ENCODE data around the gene BLM. TPM values are rescaled to one million over a fixed set of nuclear protein-coding genes. Genes with fewer than 3 reads are reported as not detected.
"Not testable (repeated sequence)": the region's sequence is repeated elsewhere in the genome, so short reads cannot be mapped to it uniquely, and the experiment has no call there.

Gene BLM
- total RNA-seq, 3 donors from 2014 or later, result 21.4 to 25.6 (median 23.5) TPM

DNA sequence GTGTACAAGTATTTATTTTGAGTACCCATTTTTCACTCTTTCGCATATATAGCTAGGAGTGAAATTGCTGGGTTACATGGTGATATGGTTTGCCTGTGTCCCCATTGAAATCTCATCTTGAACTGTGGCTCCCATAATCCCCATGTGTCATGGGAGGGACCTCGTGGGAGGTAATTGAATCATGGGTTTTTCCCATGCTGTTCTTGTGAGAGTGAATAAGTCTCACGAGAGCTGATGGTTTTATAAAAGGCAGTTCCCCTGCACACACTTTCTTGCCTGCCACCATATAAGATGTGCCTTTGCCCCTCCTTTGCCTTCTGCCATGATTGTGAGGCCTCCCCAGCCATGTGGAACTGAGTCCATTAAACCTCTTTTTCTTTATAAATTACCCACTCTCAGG is 23.4 kb downstream of the BLM start:
- H3K9me3 Mint-ChIP-seq; H3K36me3 Mint-ChIP-seq (ENCODE audit: insufficient read depth); H3K27me3 Mint-ChIP-seq (ENCODE audit: low read depth); H3K4me3 Mint-ChIP-seq: not testable (repeated sequence)
- peak; percentile 62 to 79 for ATAC-seq
- peak; percentile 7 for DNase-seq
- peaks cover 25% of the 10 kb centered on the region for H3K4me1 Mint-ChIP-seq (ENCODE audit: low read depth)

DNA sequence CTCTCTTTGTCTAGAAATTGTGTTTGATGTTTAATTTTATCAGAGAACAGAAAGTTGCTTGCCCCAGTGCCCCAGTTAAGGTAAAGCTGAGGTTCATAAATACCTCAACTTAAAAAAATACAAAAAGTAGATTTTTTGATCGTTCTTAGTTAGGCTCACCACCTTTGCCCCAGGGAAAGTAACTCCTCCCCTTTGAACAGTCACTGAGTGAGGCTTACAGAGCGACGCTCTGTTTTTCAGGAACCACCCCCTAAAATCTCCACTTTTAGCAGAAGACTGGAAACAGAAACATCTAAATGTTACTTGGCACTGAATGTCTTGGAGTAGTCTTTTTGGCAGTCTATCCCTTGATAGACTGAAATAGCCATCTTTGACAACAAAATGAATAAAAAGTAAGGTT is 24.9 kb downstream of the BLM start:
- Mint-ChIP-seq H3K36me3 (ENCODE audit: insufficient read depth) (peaks cover 4% of the 10 kb centered on the region), H3K4me3 (no peak overlapping the region), H3K9me3 (peaks cover 4% of the 10 kb centered on the region), H3K4me1 (ENCODE audit: low read depth) (peaks cover 21% of the 10 kb centered on the region), H3K27me3 (ENCODE audit: low read depth) (no peaks in the 10 kb centered on the region)
- DNase-seq (no peak), ATAC-seq (no peak)

DNA sequence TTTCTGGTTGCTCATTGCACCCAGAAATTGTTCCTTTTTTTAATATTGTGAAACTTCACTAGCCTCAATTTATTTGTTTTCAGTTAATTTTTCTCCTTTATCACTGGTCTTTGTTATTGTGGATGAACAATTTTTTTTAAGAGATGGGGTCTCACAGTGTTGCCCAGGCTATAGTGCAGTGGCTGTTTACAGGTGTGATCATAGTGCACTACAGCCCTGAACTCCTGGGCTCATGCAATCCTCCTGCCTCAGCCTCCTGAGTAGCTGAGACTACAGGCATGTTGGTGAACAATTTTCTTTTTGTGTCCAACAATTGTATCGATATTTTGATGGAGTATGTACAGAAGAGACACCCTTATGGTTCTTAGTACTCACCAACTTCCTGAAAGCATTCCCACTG is 26.3 kb downstream of the BLM start:
- Mint-ChIP-seq H3K4me3 (no peak overlapping the region), H3K36me3 (ENCODE audit: insufficient read depth) (peaks cover 8% of the 10 kb centered on the region), H3K4me1 (ENCODE audit: low read depth) (peaks cover 19% of the 10 kb centered on the region), H3K27me3 (ENCODE audit: low read depth) (no peaks in the 10 kb centered on the region), H3K9me3 (peaks cover 4% of the 10 kb centered on the region)
- no peak for DNase-seq
- no peak for ATAC-seq

DNA sequence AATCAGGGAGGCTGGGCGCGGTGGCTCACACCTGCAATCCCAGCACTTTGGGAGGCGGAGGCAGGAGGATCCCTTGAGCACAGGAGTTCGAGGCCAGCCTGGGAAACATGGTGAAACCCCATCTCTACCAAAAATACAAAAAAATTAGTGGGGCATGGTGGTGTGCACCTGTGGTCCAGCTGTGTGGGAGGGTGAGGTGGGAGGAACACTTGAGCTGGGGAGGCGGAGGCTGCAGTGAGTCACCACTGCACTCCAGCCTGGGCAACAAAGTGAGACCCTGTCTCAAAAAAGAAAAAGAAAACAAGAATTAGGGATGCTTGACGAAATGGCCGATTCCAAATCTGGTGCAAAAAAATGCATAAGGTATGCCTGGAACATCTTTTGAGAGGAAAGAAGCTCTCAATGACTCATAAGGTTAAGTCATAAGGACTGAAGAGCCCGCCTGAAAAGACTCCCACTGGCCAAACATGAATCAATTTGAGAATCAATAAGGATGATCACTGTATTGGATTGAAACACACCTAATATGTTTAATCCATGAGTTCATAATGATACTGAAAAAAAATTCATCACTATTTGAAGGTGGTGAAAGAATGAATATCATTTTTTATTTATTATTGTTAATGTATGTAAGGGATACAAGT is 27.7 kb downstream of the BLM start:
- DNase-seq, result no peak
- H3K36me3 Mint-ChIP-seq (ENCODE audit: insufficient read depth), result peaks cover 9% of the 10 kb centered on the region
- H3K9me3 Mint-ChIP-seq, result peaks cover 4% of the 10 kb centered on the region
- no peak for ATAC-seq
- H3K4me1 Mint-ChIP-seq (ENCODE audit: low read depth), result peaks cover 25% of the 10 kb centered on the region
- no peak overlapping the region for H3K4me3 Mint-ChIP-seq
- no peaks in the 10 kb centered on the region for H3K27me3 Mint-ChIP-seq (ENCODE audit: low read depth)

DNA sequence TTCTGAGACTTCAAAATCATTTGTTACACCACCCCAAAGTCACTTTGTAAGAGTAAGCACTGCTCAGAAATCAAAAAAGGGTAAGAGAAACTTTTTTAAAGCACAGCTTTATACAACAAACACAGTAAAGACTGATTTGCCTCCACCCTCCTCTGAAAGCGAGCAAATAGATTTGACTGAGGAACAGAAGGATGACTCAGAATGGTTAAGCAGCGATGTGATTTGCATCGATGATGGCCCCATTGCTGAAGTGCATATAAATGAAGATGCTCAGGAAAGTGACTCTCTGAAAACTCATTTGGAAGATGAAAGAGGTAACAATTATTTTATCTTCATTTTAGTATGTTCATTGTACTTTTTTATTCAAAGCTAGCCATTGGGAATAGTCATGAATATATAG is 32.6 kb downstream of the BLM start:
- DNase-seq (no peak), ATAC-seq (peak; percentile 53 to 69)
- Mint-ChIP-seq H3K4me3 (peak overlapping the region; percentile 21), H3K4me1 (ENCODE audit: low read depth) (peaks cover 11% of the 10 kb centered on the region), H3K36me3 (ENCODE audit: insufficient read depth) (peaks cover 20% of the 10 kb centered on the region), H3K27me3 (ENCODE audit: low read depth) (no peaks in the 10 kb centered on the region), H3K9me3 (no peaks in the 10 kb centered on the region)

DNA sequence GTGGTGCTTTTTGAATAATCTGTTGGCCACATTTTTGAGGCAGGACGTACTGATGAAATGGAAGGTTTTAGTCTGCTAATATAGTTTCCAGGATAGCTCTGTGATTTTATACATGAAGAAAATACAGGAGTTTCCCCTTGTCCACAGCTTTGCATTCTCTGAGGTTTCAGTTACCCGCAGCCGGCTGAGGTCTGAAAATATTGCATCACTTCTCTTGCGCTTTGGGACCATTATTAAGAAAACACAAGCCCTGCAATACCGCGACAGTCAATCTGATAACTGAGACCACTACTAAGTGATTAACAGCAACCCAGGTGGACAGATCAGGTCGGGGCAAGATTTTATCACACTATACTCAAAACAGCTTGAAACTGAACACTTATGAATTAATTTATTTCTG is 33.0 kb downstream of the BLM start:
- Mint-ChIP-seq H3K27me3 (ENCODE audit: low read depth) (no peaks in the 10 kb centered on the region), H3K4me3 (peak overlapping the region; percentile 39), H3K9me3 (no peaks in the 10 kb centered on the region), H3K4me1 (ENCODE audit: low read depth) (peaks cover 11% of the 10 kb centered on the region), H3K36me3 (ENCODE audit: insufficient read depth) (peaks cover 21% of the 10 kb centered on the region)
- ATAC-seq (peak; percentile 80 to 81), DNase-seq (no peak)

DNA sequence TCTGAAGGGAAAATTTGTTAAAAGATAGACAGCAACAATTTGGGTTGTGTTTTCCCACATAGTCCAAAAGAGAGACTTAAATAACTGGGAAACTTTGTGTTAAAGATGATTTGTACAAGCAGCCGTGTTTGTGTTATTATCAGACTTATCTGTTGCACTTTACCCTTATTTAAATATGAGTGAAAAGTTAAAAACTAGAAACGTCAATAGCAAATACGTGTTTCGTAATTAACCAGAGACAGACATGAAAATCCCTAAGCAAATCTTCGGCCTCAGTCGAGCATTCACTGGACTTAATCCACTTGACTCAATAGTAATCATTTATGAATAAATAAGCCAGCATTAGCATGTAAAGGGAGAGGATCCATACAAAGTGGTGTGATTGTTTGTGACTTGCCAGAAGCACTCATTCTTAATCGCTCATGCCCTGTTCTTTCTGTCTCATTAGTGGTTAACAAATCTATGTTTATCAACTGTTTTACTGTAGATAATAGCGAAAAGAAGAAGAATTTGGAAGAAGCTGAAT is 34.2 kb downstream of the BLM start:
- Mint-ChIP-seq H3K36me3 (ENCODE audit: insufficient read depth) (peaks cover 26% of the 10 kb centered on the region), H3K4me3 (no peak overlapping the region), H3K27me3 (ENCODE audit: low read depth) (no peaks in the 10 kb centered on the region), H3K9me3 (no peaks in the 10 kb centered on the region), H3K4me1 (ENCODE audit: low read depth) (peaks cover 11% of the 10 kb centered on the region)
- no peak for DNase-seq
- no peak for ATAC-seq

DNA sequence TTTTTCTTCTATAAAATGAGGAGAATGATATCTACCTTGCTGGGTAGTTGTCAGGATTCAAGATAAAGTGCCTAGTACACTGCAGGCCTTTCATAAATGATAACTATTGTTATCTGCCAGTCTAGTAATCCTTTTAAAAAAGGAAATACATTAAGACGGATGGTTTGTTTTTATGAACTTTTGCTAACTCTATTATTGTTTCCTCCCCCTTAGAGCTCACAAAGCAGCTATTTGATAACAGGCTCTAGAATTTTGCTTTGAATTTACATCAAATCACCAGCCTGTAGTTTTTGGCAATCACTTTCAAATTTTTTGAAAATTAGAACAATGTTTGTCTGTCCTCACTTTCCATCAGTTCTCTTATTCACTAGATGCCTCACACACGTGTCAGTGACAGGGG is 39.8 kb downstream of the BLM start:
- H3K4me3 Mint-ChIP-seq, result no peak overlapping the region
- H3K36me3 Mint-ChIP-seq (ENCODE audit: insufficient read depth), result peaks cover 38% of the 10 kb centered on the region
- H3K9me3 Mint-ChIP-seq, result no peaks in the 10 kb centered on the region
- no peaks in the 10 kb centered on the region for H3K27me3 Mint-ChIP-seq (ENCODE audit: low read depth)
- no peak for ATAC-seq
- no peak for DNase-seq
- no peaks in the 10 kb centered on the region for H3K4me1 Mint-ChIP-seq (ENCODE audit: low read depth)

DNA sequence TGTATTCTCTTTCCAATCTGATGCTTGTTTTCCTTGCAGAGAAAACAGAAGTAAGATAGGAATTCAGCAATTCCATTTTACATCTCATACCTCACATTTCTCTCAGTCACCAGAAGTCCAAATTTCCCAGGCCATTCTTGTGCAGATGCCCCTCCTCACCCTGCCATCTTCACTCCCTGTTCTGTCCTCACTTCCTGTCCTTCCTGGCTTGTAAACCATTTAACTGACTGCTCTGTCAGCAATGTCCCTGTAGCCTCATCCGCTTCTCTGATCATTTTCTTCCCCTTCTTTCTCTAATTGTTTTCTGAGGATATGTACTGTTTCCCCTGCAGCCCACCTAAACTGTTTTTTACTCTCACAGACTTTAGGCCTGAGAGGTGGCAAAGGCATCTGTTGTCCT is 40.3 kb downstream of the BLM start:
- Mint-ChIP-seq H3K4me3 (no peak overlapping the region), H3K27me3 (ENCODE audit: low read depth) (no peaks in the 10 kb centered on the region), H3K4me1 (ENCODE audit: low read depth) (no peaks in the 10 kb centered on the region), H3K36me3 (ENCODE audit: insufficient read depth) (peaks cover 42% of the 10 kb centered on the region), H3K9me3 (no peaks in the 10 kb centered on the region)
- ATAC-seq (no peak), DNase-seq (no peak)

DNA sequence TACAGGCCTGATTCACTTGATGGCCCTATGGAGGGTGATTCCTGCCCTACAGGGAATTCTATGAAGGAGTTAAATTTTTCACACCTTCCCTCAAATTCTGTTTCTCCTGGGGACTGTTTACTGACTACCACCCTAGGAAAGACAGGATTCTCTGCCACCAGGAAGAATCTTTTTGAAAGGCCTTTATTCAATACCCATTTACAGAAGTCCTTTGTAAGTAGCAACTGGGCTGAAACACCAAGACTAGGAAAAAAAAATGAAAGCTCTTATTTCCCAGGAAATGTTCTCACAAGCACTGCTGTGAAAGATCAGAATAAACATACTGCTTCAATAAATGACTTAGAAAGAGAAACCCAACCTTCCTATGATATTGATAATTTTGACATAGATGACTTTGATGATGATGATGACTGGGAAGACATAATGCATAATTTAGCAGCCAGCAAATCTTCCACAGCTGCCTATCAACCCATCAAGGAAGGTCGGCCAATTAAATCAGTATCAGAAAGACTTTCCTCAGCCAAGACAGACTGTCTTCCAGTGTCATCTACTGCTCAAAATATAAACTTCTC is 43.6 kb downstream of the BLM start:
- Mint-ChIP-seq H3K27me3 (ENCODE audit: low read depth) (no peaks in the 10 kb centered on the region), H3K4me3 (no peak overlapping the region), H3K4me1 (ENCODE audit: low read depth) (no peaks in the 10 kb centered on the region), H3K36me3 (ENCODE audit: insufficient read depth) (peaks cover 33% of the 10 kb centered on the region), H3K9me3 (no peaks in the 10 kb centered on the region)
- DNase-seq (no peak), ATAC-seq (no peak)

DNA sequence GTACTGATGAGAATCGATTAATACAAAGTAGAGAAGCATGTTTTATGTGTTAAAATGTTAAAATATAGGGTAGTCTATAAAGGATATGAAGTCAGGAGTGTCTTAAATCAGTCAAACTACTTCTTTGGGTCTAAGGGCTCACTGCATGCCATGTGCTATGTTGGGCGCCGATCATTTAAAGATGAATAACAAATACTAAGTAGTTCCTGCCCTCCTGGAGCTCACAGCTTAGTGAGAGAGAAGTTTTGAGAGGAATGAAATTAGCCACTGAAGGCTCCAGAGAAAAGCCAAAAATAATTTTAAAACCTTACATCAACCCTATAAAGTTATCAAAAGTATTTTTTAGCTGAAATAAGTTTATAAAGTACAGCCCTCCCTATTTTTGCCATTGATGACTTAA is 44.5 kb downstream of the BLM start:
- H3K36me3 Mint-ChIP-seq (ENCODE audit: insufficient read depth), result peaks cover 33% of the 10 kb centered on the region
- no peak overlapping the region for H3K4me3 Mint-ChIP-seq
- H3K9me3 Mint-ChIP-seq, result no peaks in the 10 kb centered on the region
- no peak for ATAC-seq
- H3K27me3 Mint-ChIP-seq (ENCODE audit: low read depth), result no peaks in the 10 kb centered on the region
- no peak for DNase-seq
- H3K4me1 Mint-ChIP-seq (ENCODE audit: low read depth), result no peaks in the 10 kb centered on the region

DNA sequence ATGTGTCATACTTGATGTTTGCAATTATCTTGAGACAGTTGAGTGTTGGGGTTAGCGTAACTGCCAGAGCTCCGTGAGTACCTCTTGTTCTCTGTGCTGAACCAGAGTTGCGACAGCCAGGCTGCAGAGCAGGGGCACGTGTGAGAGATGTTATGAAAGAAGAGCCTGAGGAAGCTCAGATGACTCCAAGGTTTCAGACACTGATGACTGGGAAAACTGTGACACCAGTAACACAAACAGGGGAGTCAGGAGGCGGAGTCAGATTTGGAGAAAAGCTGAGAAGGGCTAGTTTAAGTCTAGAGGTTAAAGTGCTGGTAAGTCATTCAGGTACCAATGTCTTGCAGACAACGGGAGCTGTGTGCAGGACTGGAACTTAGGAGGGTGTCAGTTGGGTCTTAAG is 45.0 kb downstream of the BLM start:
- no peaks in the 10 kb centered on the region for H3K9me3 Mint-ChIP-seq
- ATAC-seq (no peak), DNase-seq (no peak)
- no peak overlapping the region for H3K4me3 Mint-ChIP-seq
- no peaks in the 10 kb centered on the region for H3K27me3 Mint-ChIP-seq (ENCODE audit: low read depth)
- H3K4me1 Mint-ChIP-seq (ENCODE audit: low read depth), result no peaks in the 10 kb centered on the region
- H3K36me3 Mint-ChIP-seq (ENCODE audit: insufficient read depth), result peaks cover 34% of the 10 kb centered on the region

DNA sequence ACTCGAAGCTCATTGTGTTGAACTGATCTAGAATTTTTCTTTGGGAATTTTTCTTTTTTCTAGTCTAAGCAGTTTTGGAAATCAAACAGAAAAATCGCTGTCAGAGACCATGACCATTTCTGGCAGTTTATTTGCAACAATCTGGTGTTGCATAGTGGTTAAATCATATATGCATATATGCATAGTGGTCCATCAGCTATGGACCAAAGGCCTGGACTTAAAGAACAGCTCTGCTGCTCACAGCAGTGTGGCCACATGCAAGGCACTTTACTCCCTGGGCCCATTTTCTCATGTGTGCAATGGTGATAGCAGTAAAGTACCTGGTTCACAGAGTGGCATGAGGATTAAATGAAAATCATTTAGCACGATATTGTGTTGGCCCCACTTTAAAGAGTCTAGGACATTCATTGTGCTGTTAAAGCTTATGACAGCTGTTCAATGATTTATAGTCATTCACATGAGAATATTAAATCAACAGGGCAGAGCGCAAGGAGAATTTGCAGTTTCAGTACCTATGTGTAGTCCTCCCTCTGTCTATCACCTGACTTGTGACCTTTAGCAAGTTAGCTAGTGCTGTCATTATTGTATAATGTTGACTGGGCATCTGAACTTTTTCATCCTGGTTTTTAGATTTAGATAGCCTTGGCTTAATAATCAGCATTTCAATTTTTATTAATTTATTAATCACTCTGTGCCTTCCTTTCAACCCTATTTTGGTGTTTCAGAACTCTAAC is 46.4 kb downstream of the BLM start:
- Mint-ChIP-seq H3K36me3 (ENCODE audit: insufficient read depth) (peaks cover 32% of the 10 kb centered on the region), H3K4me3 (no peak overlapping the region), H3K4me1 (ENCODE audit: low read depth) (no peaks in the 10 kb centered on the region), H3K27me3 (ENCODE audit: low read depth) (no peaks in the 10 kb centered on the region), H3K9me3 (no peaks in the 10 kb centered on the region)
- DNase-seq (no peak), ATAC-seq (no peak)

DNA sequence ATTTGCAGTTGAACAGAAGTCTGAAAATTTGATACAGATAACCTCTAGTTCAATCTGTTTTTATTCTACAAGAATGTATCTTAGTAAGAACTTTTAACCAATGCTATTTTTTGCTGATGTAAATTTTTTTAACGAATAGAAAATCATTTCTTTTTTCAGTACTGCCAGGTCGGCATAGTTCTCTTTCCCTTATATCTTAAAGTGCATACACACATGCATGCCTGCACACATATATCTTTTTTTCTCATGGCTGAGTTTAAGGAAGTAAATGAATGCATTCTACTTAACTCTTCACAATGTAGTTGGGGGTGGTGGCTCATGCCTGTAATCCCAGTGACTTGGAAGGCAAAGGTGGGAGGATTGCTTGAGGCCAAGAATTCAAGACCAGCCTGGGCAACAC is 48.4 kb downstream of the BLM start:
- peaks cover 32% of the 10 kb centered on the region for H3K36me3 Mint-ChIP-seq (ENCODE audit: insufficient read depth)
- H3K4me3 Mint-ChIP-seq, result no peak overlapping the region

DNA sequence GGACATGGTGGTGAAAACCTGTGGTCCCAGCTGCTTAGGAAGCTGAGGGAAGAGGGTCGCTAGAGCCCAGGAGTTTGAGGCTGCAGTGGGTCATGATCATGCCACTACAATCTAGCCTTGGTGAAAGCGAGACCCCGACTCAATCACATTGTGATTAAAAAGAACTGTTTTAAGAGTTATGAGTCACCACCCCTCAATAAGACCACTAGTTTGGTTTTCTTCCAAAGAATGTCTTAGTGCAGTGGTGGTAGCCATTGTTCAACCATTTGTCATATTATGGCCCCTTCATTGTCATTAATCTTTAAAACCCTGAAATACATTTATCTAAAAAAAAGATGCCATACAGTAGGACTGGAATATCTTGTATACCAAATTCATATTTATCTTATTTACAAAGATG is 48.8 kb downstream of the BLM start:
- Mint-ChIP-seq H3K27me3 (ENCODE audit: low read depth) (no peaks in the 10 kb centered on the region), H3K9me3 (no peaks in the 10 kb centered on the region), H3K4me3 (no peak overlapping the region), H3K4me1 (ENCODE audit: low read depth) (no peaks in the 10 kb centered on the region), H3K36me3 (ENCODE audit: insufficient read depth) (peaks cover 33% of the 10 kb centered on the region)
- DNase-seq (no peak), ATAC-seq (no peak)

More for the DNA sequence above, 48.4 kb downstream of the BLM start:
- no peaks in the 10 kb centered on the region for H3K27me3 Mint-ChIP-seq (ENCODE audit: low read depth)
- no peak for ATAC-seq
- H3K4me1 Mint-ChIP-seq (ENCODE audit: low read depth), result no peaks in the 10 kb centered on the region
- no peaks in the 10 kb centered on the region for H3K9me3 Mint-ChIP-seq
- DNase-seq, result no peak

Data from activated T-cell treated with anti-CD3 and anti-CD28 coated beads, Interleukin-2, amount 50 U/mL, for 4 hours (primary cell).